Naive thymus-derived CD4-positive, alpha-beta T cell (primary cell): Measurements from ENCODE around the gene SSBP3. TPM values are rescaled to one million over a fixed set of nuclear protein-coding genes. Genes with fewer than 3 reads are reported as not detected.

Source experiments
- ATAC-seq: fragments of 150-1000 bp; cut with Tn5 transposase; 2 replicates; pipeline ENCODE4 v1.10.0; 2021; ENCODE audit warnings: mild to moderate bottlenecking, moderate library complexity
- CTCF ChIA-PET: fragments of 350-600 bp; sonication (Branson Sonifier 250); formaldehyde crosslinking; loops from one replicate; lab custom pipeline; 2021; ENCODE audit warnings: antibody characterized with exemption; lab: Charles Lee
- POLR2A ChIA-PET: fragments of 350-600 bp; sonication (Branson Sonifier 250); formaldehyde crosslinking; loops from one replicate; lab custom pipeline; 2021; ENCODE audit warnings: antibody characterized with exemption, inconsistent platforms; lab: Charles Lee
- DNase-seq, 9 donors: peaks; one replicate each; pipeline versions ENCODE4 v3.0.0 to v3.0.0-alpha.2; 2020 to 2022; ENCODE audit warnings: mixed read lengths in 1 of 9
- H3K27ac ChIP-seq: one replicate; pipeline ENCODE4 v1.7.0; 2013; ENCODE audit warnings: mild to moderate bottlenecking, low read depth, low read length, moderate library complexity
- H3K27me3 ChIP-seq, 2 donors: one replicate each; pipeline ENCODE4 v1.7.0; 2013; ENCODE audit warnings: low read length in 2 of 2, mild to moderate bottlenecking in 2 of 2, moderate library complexity in 2 of 2; ENCODE audit not compliant: control insufficient read depth in 2 of 2, insufficient read depth in 2 of 2
- H3K36me3 ChIP-seq, 3 experiments: 1 replicate in 2 of 3; 2 replicates in 1 of 3; pipeline ENCODE4 v1.7.0; 2013; ENCODE audit warnings: low read length in 3 of 3, mild to moderate bottlenecking in 3 of 3, moderate library complexity in 1 of 3; ENCODE audit not compliant: insufficient read depth in 3 of 3, control insufficient read depth in 2 of 3
- H3K4me1 ChIP-seq, 2 donors: one replicate each; pipeline ENCODE4 v1.7.0; 2013; ENCODE audit warnings: low read length in 2 of 2, mild to moderate bottlenecking in 2 of 2, moderate library complexity in 1 of 2; ENCODE audit not compliant: control insufficient read depth in 2 of 2, insufficient read depth in 2 of 2
- H3K4me3 ChIP-seq: 2 replicates; pipeline ENCODE4 v1.7.0; 2013; ENCODE audit warnings: mild to moderate bottlenecking, low read length
- H3K9me3 ChIP-seq, 3 experiments: 1 replicate in 2 of 3; 2 replicates in 1 of 3; pipeline ENCODE4 v1.7.0; 2013; ENCODE audit warnings: low read length in 3 of 3; ENCODE audit not compliant: control insufficient read depth in 2 of 3
- H3K27ac Mint-ChIP-seq, 9 donors: one replicate each; pipeline ENCODE4 v1.8.0; 2020 to 2022; ENCODE audit warnings: mixed read lengths in 9 of 9, mild to moderate bottlenecking in 8 of 9, moderate library complexity in 5 of 9, inconsistent platforms in 2 of 9
- H3K27me3 Mint-ChIP-seq, 5 donors: one replicate each; pipeline ENCODE4 v1.8.0; 2021 to 2022; ENCODE audit warnings: mixed read lengths in 5 of 5, mild to moderate bottlenecking in 1 of 5
- H3K36me3 Mint-ChIP-seq, 5 donors: one replicate each; pipeline ENCODE4 v1.8.0; 2020 to 2022; ENCODE audit warnings: mixed read lengths in 5 of 5, mild to moderate bottlenecking in 3 of 5, inconsistent platforms in 1 of 5
- H3K4me1 Mint-ChIP-seq, 7 donors: one replicate each; pipeline ENCODE4 v1.8.0; 2020 to 2022; ENCODE audit warnings: mixed read lengths in 7 of 7, mild to moderate bottlenecking in 3 of 7, inconsistent platforms in 1 of 7
- H3K4me3 Mint-ChIP-seq, 10 donors: one replicate each; pipeline ENCODE4 v1.8.0; 2020 to 2022; ENCODE audit warnings: mild to moderate bottlenecking in 10 of 10, mixed read lengths in 10 of 10, moderate library complexity in 6 of 10, inconsistent platforms in 2 of 10
- H3K9me3 Mint-ChIP-seq, 11 donors: one replicate each; pipeline ENCODE4 v1.8.0; 2020 to 2022; ENCODE audit warnings: mixed read lengths in 11 of 11, mild to moderate bottlenecking in 4 of 11, inconsistent platforms in 1 of 11, moderate library complexity in 1 of 11
- intact Hi-C, 2 donors: fragments of 100-400 bp; cut with micrococcal nuclease; formaldehyde crosslinking; loops; one replicate each; pipeline ENCODE4 v1.15.1; 2023
- polyA plus RNA-seq, 2 donors: library from polyadenylated mRNA; unstranded; fragments of 300-500 nt; fragmentation: Illumina TruSeq; gene quantifications; one replicate each; pipeline ENCODE4 v1.2.3, GENCODE V29; 2021
- total RNA-seq, 6 experiments: library from RNA in 5 of 6; stranded (reverse) in 5 of 6; gene quantifications; 1 replicate in 5 of 6; 2 replicates in 1 of 6; pipeline ENCODE4 v1.2.3 and lab custom pipeline; 2021 to 2026

The SSBP3 gene
- total and polyA plus RNA-seq, 7 experiments from 2014 or later: 19.4 to 124 (median 80.5) TPM

DNA sequence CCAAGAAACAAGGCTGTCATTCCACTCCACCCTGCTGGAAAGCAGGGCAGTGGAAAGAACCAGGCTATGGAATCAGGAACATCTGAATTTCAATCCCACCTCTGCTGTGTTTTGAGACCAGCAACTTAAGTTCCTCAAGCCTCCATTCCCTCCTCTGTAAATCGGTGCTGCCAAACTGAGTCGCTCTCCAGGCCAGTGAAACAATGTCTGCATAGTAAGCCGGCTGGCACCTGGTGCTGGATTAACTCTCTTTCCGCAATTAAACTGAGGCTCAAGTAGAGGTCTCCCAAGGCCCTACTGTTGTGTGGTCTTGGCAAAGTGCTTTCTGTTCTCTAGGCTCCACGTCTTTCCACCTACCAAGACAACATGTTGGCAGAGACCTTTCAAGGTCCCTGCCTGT is 65.3 kb downstream of the SSBP3 start:
- ChIA-PET CTCF (no interaction called here), POLR2A (no interaction called here)
- Mint-ChIP-seq H3K4me1 (peaks cover 18 to 92% (median 72%) of the 10 kb centered on the region in 7 donors), H3K4me3 (no peak overlapping the region), H3K27ac (peak overlapping the region in 6 of 9 donors; percentile 17 to 82 (median 56)), H3K9me3 (peaks cover 0 to 1% (median 0%) of the 10 kb centered on the region in 11 donors), H3K27me3 (no peaks in the 10 kb centered on the region), H3K36me3 (peaks cover 3 to 26% (median 4%) of the 10 kb centered on the region in 5 donors)
- no peak for ATAC-seq
- H3K27me3 ChIP-seq: no peaks in the 10 kb centered on the region
- peaks cover 0 to 5% (median 5%) of the 10 kb centered on the region in 3 experiments for H3K36me3 ChIP-seq
- H3K9me3 ChIP-seq: no peaks in the 10 kb centered on the region
- peaks cover 0 to 8% of the 10 kb centered on the region in 2 donors for H3K4me1 ChIP-seq
- no peak overlapping the region for H3K27ac ChIP-seq
- intact Hi-C loops: no loop called here
- no peak for DNase-seq
- H3K4me3 ChIP-seq: no peak overlapping the region

DNA sequence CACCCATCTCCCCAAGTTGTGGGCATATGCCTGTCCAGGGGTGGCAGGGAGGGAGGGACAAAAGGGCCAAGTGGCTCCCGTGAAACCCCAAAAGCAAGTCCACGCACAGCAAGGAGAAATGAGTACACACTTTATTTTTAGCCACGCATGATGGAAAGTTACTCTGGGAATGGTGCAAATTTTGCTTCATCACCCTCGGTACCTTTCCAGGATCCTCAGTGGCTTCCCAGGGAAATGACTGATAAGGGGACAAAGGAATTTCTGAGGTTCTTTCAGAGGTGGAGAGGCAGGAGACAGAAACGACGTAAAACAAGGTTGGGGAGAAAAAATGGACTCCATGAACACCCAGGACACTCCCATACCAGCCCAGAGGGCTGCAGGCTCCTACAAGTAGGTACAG is 65.8 kb downstream of the SSBP3 start:
- Histone ChIP-seq H3K9me3 (no peaks in the 10 kb centered on the region), H3K27me3 (no peaks in the 10 kb centered on the region), H3K4me1 (peaks cover 0 to 8% of the 10 kb centered on the region in 2 donors), H3K36me3 (peaks cover 0 to 10% (median 5%) of the 10 kb centered on the region in 3 experiments), H3K27ac (no peak overlapping the region), H3K4me3 (no peak overlapping the region)
- DNase-seq: no peak
- Mint-ChIP-seq H3K27me3 (no peaks in the 10 kb centered on the region), H3K4me3 (peak overlapping the region in 1 of 10 donors; percentile 48), H3K4me1 (peaks cover 22 to 92% (median 75%) of the 10 kb centered on the region in 7 donors), H3K36me3 (peaks cover 3 to 25% (median 4%) of the 10 kb centered on the region in 5 donors), H3K27ac (peak overlapping the region in 5 of 9 donors; percentile 21 to 74 (median 44)), H3K9me3 (peaks cover 0 to 1% (median 0%) of the 10 kb centered on the region in 11 donors)
- intact Hi-C loops: no loop called here
- ATAC-seq: no peak
- ChIA-PET CTCF (no interaction called here), POLR2A (no interaction called here)

DNA sequence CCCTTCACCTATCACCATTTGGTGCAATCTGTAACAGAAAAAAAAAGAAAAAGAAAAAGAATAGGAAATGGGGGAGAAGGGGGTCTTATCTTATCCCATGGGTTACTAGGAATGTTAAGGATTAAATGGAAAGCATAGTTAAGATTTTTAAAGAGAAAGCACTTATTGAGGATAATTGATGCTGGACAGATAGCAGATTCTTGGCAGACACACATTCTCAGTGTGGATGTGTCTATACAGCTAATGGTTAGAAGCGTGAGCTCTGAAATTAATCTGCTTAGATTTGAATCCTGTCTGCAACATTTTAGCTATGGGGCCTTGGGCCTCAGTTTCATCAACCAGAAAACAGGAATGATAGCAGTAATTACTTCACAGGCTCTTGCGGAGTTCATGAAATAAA is 67.1 kb downstream of the SSBP3 start:
- H3K4me1 Mint-ChIP-seq: peaks cover 26 to 92% (median 76%) of the 10 kb centered on the region in 7 donors
- DNase-seq (no peak), ATAC-seq (no peak)
- H3K36me3 ChIP-seq: peaks cover 0 to 16% (median 5%) of the 10 kb centered on the region in 3 experiments
- intact Hi-C loops: no loop called here
- H3K27me3 Mint-ChIP-seq: no peaks in the 10 kb centered on the region
- peak overlapping the region in 7 of 9 donors; percentile 10 to 58 (median 48) for H3K27ac Mint-ChIP-seq
- no peak overlapping the region for H3K4me3 ChIP-seq
- H3K27me3 ChIP-seq: no peaks in the 10 kb centered on the region
- no peak overlapping the region for H3K27ac ChIP-seq
- H3K4me3 Mint-ChIP-seq: peak overlapping the region in 1 of 10 donors; percentile 19
- CTCF ChIA-PET: no interaction called here
- H3K9me3 Mint-ChIP-seq: no peaks in the 10 kb centered on the region
- POLR2A ChIA-PET: no interaction called here
- peaks cover 3 to 17% (median 4%) of the 10 kb centered on the region in 5 donors for H3K36me3 Mint-ChIP-seq
- H3K4me1 ChIP-seq: peaks cover 0 to 8% of the 10 kb centered on the region in 2 donors
- H3K9me3 ChIP-seq: no peaks in the 10 kb centered on the region

DNA sequence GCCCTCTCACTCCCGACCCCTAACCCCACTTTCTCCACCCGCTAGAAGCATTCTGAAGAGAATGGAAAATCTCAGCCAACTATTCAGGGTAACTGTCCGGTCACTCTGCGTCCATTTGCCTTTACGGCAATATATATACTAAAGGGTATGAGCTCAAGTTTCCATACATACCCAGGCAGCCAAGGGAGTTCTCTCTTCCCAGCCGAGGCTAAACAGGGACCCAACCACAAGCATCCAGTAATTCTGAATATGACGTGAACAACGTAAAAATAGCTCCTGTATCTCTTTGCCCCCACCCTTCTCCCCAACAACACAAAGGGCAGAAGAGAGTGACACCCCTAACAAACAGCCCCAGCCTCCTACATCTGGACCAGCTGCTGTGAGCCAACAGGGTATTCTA is 67.7 kb downstream of the SSBP3 start:
- ChIA-PET POLR2A (no interaction called here), CTCF (no interaction called here)
- Mint-ChIP-seq H3K4me3 (peak overlapping the region in 3 of 10 donors; percentile 10 to 53 (median 49)), H3K36me3 (peaks cover 3 to 14% (median 4%) of the 10 kb centered on the region in 5 donors), H3K4me1 (peaks cover 26 to 91% (median 75%) of the 10 kb centered on the region in 7 donors), H3K27ac (peak overlapping the region in 7 of 9 donors; percentile 49 to 81 (median 68)), H3K27me3 (no peaks in the 10 kb centered on the region), H3K9me3 (no peaks in the 10 kb centered on the region)
- peaks cover 0 to 16% (median 5%) of the 10 kb centered on the region in 3 experiments for H3K36me3 ChIP-seq
- intact Hi-C loops: no loop called here
- no peak overlapping the region for H3K4me3 ChIP-seq
- ATAC-seq: no peak
- H3K27me3 ChIP-seq: no peaks in the 10 kb centered on the region
- no peak overlapping the region for H3K27ac ChIP-seq
- peaks cover 0 to 8% of the 10 kb centered on the region in 2 donors for H3K4me1 ChIP-seq
- no peak for DNase-seq
- no peaks in the 10 kb centered on the region for H3K9me3 ChIP-seq

DNA sequence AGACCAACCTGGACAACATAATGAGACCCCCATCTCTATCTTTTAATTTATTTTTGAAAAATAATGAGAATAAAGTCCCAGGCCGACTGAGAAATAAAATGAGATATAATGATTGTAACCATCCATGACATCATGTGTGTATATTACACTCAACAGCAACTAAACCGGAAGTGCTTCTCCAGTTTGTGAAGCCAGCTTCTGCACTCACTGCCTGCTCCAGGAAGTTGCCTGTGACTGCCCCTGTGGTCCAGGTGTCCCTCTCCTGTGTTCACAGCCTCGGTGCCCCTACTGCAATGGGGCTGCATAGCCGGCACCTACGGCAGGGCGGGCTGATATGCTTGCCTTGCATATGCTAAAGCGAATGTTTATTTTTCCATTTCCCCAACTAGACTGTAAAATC is 68.3 kb downstream of the SSBP3 start:
- ATAC-seq: peak; percentile 32
- Mint-ChIP-seq H3K9me3 (no peaks in the 10 kb centered on the region), H3K4me3 (peak overlapping the region in 4 of 10 donors; percentile 10 to 53 (median 38)), H3K4me1 (peaks cover 30 to 92% (median 75%) of the 10 kb centered on the region in 7 donors), H3K36me3 (peaks cover 0 to 14% (median 4%) of the 10 kb centered on the region in 5 donors), H3K27ac (peak overlapping the region in 8 of 9 donors; percentile 3 to 81 (median 63)), H3K27me3 (no peaks in the 10 kb centered on the region)
- Histone ChIP-seq H3K4me3 (no peak overlapping the region), H3K27me3 (no peaks in the 10 kb centered on the region), H3K36me3 (peaks cover 0 to 16% (median 5%) of the 10 kb centered on the region in 3 experiments), H3K27ac (peak overlapping the region; percentile 8), H3K4me1 (peaks cover 0 to 9% of the 10 kb centered on the region in 2 donors), H3K9me3 (no peaks in the 10 kb centered on the region)
- DNase-seq: peak in 5 of 9 donors; percentile 14 to 27 (median 24)
- ChIA-PET CTCF (no interaction called here), POLR2A (no interaction called here)
- intact Hi-C loops: no loop called here

DNA sequence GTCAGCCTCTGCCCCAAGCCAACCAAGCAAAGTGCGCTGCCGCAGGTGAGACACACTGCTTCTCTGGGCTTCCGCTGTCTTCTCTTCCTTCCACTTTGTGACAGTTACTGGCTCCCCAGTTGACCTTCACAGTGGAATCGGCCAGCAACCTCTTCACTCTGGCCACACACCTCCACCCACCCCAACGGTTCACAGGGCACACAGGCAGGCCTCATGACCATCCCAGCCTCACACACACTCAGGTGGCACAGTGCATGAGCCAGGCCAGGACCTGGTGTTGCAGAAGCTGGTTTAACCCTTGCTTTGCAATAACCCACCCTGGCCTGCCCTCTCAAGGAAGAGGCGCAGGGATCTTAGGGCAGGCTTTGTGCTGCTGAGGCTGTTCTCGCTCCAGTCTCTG is 69.2 kb downstream of the SSBP3 start:
- no peak for ATAC-seq
- peaks cover 32 to 92% (median 77%) of the 10 kb centered on the region in 7 donors for H3K4me1 Mint-ChIP-seq
- POLR2A ChIA-PET: no interaction called here
- intact Hi-C loops: no loop called here
- no peak overlapping the region for H3K4me3 Mint-ChIP-seq
- Histone ChIP-seq H3K27ac (no peak overlapping the region), H3K27me3 (no peaks in the 10 kb centered on the region), H3K4me3 (no peak overlapping the region), H3K4me1 (peaks cover 0 to 18% of the 10 kb centered on the region in 2 donors), H3K36me3 (peaks cover 0 to 16% (median 2%) of the 10 kb centered on the region in 3 experiments), H3K9me3 (no peaks in the 10 kb centered on the region)
- no peaks in the 10 kb centered on the region for H3K27me3 Mint-ChIP-seq
- H3K36me3 Mint-ChIP-seq: peaks cover 0 to 14% (median 4%) of the 10 kb centered on the region in 5 donors
- no peaks in the 10 kb centered on the region for H3K9me3 Mint-ChIP-seq
- DNase-seq: no peak
- CTCF ChIA-PET: no interaction called here
- peak overlapping the region in 4 of 9 donors; percentile 25 to 64 (median 46) for H3K27ac Mint-ChIP-seq

DNA sequence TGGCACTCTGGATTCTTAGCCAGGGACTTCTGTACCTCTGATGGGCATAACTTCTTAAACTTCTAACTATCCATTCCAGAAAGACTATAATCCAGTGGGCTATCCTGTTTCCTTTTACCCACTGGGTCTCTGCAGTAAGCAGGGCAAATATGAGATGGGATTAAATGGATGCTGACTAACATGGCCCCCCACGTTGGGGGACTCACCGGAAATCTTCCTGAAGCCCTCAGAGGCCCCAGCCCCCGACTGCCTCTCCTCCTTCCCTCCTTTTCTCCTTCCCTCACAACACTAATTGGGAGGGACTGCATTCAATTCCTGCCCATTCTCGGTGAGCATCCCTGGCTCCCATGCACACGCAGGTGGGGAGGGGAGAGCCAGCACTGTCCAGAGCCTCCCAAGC is 70.1 kb downstream of the SSBP3 start:
- no peak overlapping the region for H3K4me3 Mint-ChIP-seq
- ChIA-PET CTCF (no interaction called here), POLR2A (no interaction called here)
- intact Hi-C loops: no loop called here
- DNase-seq: no peak
- H3K4me1 Mint-ChIP-seq: peaks cover 40 to 94% (median 77%) of the 10 kb centered on the region in 7 donors
- peaks cover 0 to 7% (median 0%) of the 10 kb centered on the region in 5 donors for H3K36me3 Mint-ChIP-seq
- H3K27me3 Mint-ChIP-seq: no peaks in the 10 kb centered on the region
- peaks cover 0 to 16% (median 0%) of the 10 kb centered on the region in 3 experiments for H3K36me3 ChIP-seq
- no peak overlapping the region for H3K4me3 ChIP-seq
- no peak for ATAC-seq
- no peaks in the 10 kb centered on the region for H3K9me3 Mint-ChIP-seq
- H3K27ac Mint-ChIP-seq: peak overlapping the region in 3 of 9 donors; percentile 14 to 64 (median 49)
- peaks cover 0 to 27% of the 10 kb centered on the region in 2 donors for H3K4me1 ChIP-seq
- H3K27me3 ChIP-seq: no peaks in the 10 kb centered on the region
- no peaks in the 10 kb centered on the region for H3K9me3 ChIP-seq
- H3K27ac ChIP-seq: no peak overlapping the region
